Smooth muscle cell (in vitro differentiated cells): Measurements from ENCODE around the gene LHFPL5. TPM values are rescaled to one million over a fixed set of nuclear protein-coding genes. Genes with fewer than 3 reads are reported as not detected.

Source experiments
- DNase-seq: peaks from one replicate; lab custom pipeline; 2025; ENCODE audit not compliant: unreplicated experiment; lab: John Stamatoyannopoulos, UW
- H2AFZ ChIP-seq: fragments of 200-600 bp; sonication (generic); 2 replicates; pipeline ENCODE4 v1.6.0; 2016; ENCODE audit warnings: antibody characterized with exemption, low read depth, mild to moderate bottlenecking
- H3F3A ChIP-seq: fragments of 200-600 bp; sonication (generic); 2 replicates; pipeline ENCODE4 v1.6.0; 2017; ENCODE audit warnings: antibody characterized with exemption, low read depth
- H3K27ac ChIP-seq: fragments of 200-600 bp; sonication (generic); 2 replicates; pipeline ENCODE4 v1.5.1; 2016; ENCODE audit warnings: low read depth, mild to moderate bottlenecking
- H3K27me3 ChIP-seq: fragments of 200-600 bp; sonication (generic); 2 replicates; pipeline ENCODE4 v1.6.1; 2016; ENCODE audit warnings: low read depth, mild to moderate bottlenecking
- H3K36me3 ChIP-seq: fragments of 200-600 bp; sonication (generic); 2 replicates; pipeline ENCODE4 v1.5.1; 2016; ENCODE audit warnings: low read depth
- H3K4me1 ChIP-seq: fragments of 200-600 bp; sonication (generic); 2 replicates; pipeline ENCODE4 v1.5.1; 2016; ENCODE audit warnings: low read depth
- H3K4me2 ChIP-seq: fragments of 200-600 bp; sonication (generic); 2 replicates; pipeline ENCODE4 v1.6.0; 2016; ENCODE audit warnings: mild to moderate bottlenecking
- H3K4me3 ChIP-seq: fragments of 200-600 bp; sonication (generic); 2 replicates; pipeline ENCODE4 v1.5.1; 2016; ENCODE audit warnings: mild to moderate bottlenecking
- H3K79me2 ChIP-seq: fragments of 200-600 bp; sonication (generic); 2 replicates; pipeline ENCODE4 v1.6.0; 2016; ENCODE audit warnings: low read depth, mild to moderate bottlenecking
- H3K9ac ChIP-seq: fragments of 200-600 bp; sonication (generic); 2 replicates; pipeline ENCODE4 v1.6.0; 2016; ENCODE audit warnings: low read depth
- H3K9me3 ChIP-seq: fragments of 200-600 bp; sonication (generic); replicated peaks from 2 replicates; pipeline ENCODE4 v1.5.1; 2016; ENCODE audit warnings: low read depth
- H4K20me1 ChIP-seq: fragments of 200-600 bp; sonication (generic); 2 replicates; pipeline ENCODE4 v1.6.0; 2016; ENCODE audit warnings: low read depth
- WGBS: methylation state at CpG from one replicate; pipeline ENCODE4 v1.1.7; 2016; ENCODE audit warnings: low lambda C conversion rate; 5-methylcytosine and 5-hydroxymethylcytosine counted together
- polyA plus RNA-seq: library from polyadenylated mRNA; unstranded; fragments of >200 nt; fragmentation: Nextera tagmentation; extraction: Ambion mirVana; gene quantifications from 2 replicates; pipeline ENCODE4 v1.2.1, GENCODE V29; 2016
- total RNA-seq: library from RNA; depleted of rRNA; stranded (reverse); fragments of >200 nt; gene quantifications from 2 replicates; pipeline ENCODE4 v1.2.3, GENCODE V29; 2014
- TF ChIP-seq, protein P1 (sequence below): fragments of 200-600 bp; sonication (generic); IDR thresholded peaks from 2 replicates; pipeline ENCODE4 v1.5.1; 2017; ENCODE audit warnings: borderline replicate concordance, mild to moderate bottlenecking, antibody characterized with exemption; ENCODE audit not compliant: insufficient read depth, poor library complexity, severe bottlenecking

The LHFPL5 gene
- total and polyA plus RNA-seq, 2 experiments from 2014 or later, result not detected

GRCh38 chr6:35833536-35833935 lies 28.4 kb downstream of the LHFPL5 start:
- no peak overlapping the region for H3K27ac ChIP-seq
- WGBS, result 95% methylated on average over 7 of the region's 7 CpGs
- H3K4me2 ChIP-seq, result no peak overlapping the region
- DNase-seq, result no peak
- no peaks in the 10 kb centered on the region for H3K9me3 ChIP-seq
- no peaks in the 10 kb centered on the region for H3K36me3 ChIP-seq
- no peaks in the 10 kb centered on the region for H3K27me3 ChIP-seq
- no peaks in the 10 kb centered on the region for H3K4me1 ChIP-seq
- peaks cover 7% of the 10 kb centered on the region for H3F3A ChIP-seq
- H3K79me2 ChIP-seq, result no peaks in the 10 kb centered on the region
- H3K4me3 ChIP-seq, result no peak overlapping the region
- no peaks in the 10 kb centered on the region for H4K20me1 ChIP-seq
- TF ChIP-seq, protein P1, sequence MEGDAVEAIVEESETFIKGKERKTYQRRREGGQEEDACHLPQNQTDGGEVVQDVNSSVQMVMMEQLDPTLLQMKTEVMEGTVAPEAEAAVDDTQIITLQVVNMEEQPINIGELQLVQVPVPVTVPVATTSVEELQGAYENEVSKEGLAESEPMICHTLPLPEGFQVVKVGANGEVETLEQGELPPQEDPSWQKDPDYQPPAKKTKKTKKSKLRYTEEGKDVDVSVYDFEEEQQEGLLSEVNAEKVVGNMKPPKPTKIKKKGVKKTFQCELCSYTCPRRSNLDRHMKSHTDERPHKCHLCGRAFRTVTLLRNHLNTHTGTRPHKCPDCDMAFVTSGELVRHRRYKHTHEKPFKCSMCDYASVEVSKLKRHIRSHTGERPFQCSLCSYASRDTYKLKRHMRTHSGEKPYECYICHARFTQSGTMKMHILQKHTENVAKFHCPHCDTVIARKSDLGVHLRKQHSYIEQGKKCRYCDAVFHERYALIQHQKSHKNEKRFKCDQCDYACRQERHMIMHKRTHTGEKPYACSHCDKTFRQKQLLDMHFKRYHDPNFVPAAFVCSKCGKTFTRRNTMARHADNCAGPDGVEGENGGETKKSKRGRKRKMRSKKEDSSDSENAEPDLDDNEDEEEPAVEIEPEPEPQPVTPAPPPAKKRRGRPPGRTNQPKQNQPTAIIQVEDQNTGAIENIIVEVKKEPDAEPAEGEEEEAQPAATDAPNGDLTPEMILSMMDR, result no peak
- H2AFZ ChIP-seq, result no peak overlapping the region
- H3K9ac ChIP-seq, result no peak overlapping the region

DNA sequence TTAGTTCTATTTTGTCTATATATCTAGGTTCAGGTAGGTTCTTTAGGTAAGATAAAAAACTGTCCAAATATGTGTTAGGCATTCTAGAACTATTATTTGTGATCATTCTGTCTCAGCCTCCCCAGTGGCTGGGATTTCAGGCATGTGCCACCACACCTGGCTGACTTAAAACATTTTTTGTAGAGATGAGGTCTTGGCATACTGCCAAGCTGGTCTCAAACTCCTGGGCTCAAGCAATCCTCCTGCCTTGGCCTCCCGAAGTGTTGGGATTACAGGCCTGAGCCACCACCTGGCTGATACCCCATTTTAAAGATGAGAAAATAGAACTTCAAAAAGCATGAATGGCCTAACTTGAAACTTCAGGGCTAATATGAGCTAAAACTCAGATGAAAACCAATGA lies 33.9 kb downstream of the LHFPL5 start:
- WGBS, result 68% methylated on average over 1 of the region's 1 CpG

GRCh38 chr6:35842381-35842780 lies 37.2 kb downstream of the LHFPL5 start:
- Histone ChIP-seq H3K79me2 (no peaks in the 10 kb centered on the region), H3K27ac (no peak overlapping the region), H3F3A (no peaks in the 10 kb centered on the region), H3K4me1 (no peaks in the 10 kb centered on the region), H3K9me3 (no peaks in the 10 kb centered on the region), H3K4me3 (no peak overlapping the region), H2AFZ (no peak overlapping the region), H3K9ac (no peak overlapping the region), H3K36me3 (peaks cover 7% of the 10 kb centered on the region), H4K20me1 (peaks cover 4% of the 10 kb centered on the region), H3K27me3 (no peaks in the 10 kb centered on the region), H3K4me2 (no peak overlapping the region)
- no peak for DNase-seq
- TF ChIP-seq, protein P1, result no peak
- 93% methylated on average over 3 of the region's 3 CpGs for WGBS

More for the DNA sequence above, 33.9 kb downstream of the LHFPL5 start:
- H3K9me3 ChIP-seq, result no peaks in the 10 kb centered on the region
- no peak overlapping the region for H3K4me2 ChIP-seq
- H3K27me3 ChIP-seq, result no peaks in the 10 kb centered on the region
- no peaks in the 10 kb centered on the region for H3K4me1 ChIP-seq
- H3K79me2 ChIP-seq, result no peaks in the 10 kb centered on the region
- DNase-seq, result no peak
- H3K4me3 ChIP-seq, result no peak overlapping the region
- no peaks in the 10 kb centered on the region for H3F3A ChIP-seq
- TF ChIP-seq, protein P1, result no peak
- H3K27ac ChIP-seq, result no peak overlapping the region
- peaks cover 7% of the 10 kb centered on the region for H3K36me3 ChIP-seq
- H3K9ac ChIP-seq, result no peak overlapping the region
- no peaks in the 10 kb centered on the region for H4K20me1 ChIP-seq
- no peak overlapping the region for H2AFZ ChIP-seq

DNA sequence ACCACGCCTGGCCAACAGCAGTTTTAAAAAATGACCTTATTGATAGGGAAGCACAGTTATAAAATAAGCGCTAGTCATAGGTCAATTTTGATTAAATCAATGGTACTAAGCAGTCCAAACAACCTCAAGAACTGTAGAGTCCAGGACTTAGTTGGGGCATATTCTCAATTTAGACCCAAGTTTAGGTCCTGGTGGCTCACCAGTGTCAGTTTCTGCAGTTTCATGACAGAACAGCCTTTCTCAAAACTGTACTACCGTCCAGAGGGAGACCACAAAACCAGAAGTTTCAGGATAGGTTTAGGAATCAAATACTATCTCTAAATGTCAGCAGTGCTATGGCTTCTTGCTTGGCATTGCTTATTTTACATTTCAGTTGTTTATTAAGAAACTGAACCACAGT lies 39.1 kb downstream of the LHFPL5 start:
- Histone ChIP-seq H3K4me3 (no peak overlapping the region), H3K36me3 (peaks cover 11% of the 10 kb centered on the region)
- DNase-seq, result no peak

More for the DNA sequence above, 39.1 kb downstream of the LHFPL5 start:
- Histone ChIP-seq H3K9ac (no peak overlapping the region), H2AFZ (no peak overlapping the region), H3K4me2 (no peak overlapping the region), H4K20me1 (peaks cover 4% of the 10 kb centered on the region), H3F3A (no peaks in the 10 kb centered on the region), H3K79me2 (no peaks in the 10 kb centered on the region), H3K27me3 (no peaks in the 10 kb centered on the region), H3K27ac (no peak overlapping the region), H3K4me1 (no peaks in the 10 kb centered on the region), H3K9me3 (peaks cover 10% of the 10 kb centered on the region)
- TF ChIP-seq, protein P1, result no peak
- WGBS, result 91% methylated on average over 3 of the region's 3 CpGs
